GDM1 (cell line): ENCODE measurements around the gene CDKN2AIP.
"Not testable (repeated sequence)": the region's sequence is repeated elsewhere in the genome, so short reads cannot be mapped to it uniquely, and the experiment has no call there.

Experiments used
- DNase-seq: peaks from one replicate; lab custom pipeline; 2025; lab: John Stamatoyannopoulos, UW

Gene CDKN2AIP

DNA sequence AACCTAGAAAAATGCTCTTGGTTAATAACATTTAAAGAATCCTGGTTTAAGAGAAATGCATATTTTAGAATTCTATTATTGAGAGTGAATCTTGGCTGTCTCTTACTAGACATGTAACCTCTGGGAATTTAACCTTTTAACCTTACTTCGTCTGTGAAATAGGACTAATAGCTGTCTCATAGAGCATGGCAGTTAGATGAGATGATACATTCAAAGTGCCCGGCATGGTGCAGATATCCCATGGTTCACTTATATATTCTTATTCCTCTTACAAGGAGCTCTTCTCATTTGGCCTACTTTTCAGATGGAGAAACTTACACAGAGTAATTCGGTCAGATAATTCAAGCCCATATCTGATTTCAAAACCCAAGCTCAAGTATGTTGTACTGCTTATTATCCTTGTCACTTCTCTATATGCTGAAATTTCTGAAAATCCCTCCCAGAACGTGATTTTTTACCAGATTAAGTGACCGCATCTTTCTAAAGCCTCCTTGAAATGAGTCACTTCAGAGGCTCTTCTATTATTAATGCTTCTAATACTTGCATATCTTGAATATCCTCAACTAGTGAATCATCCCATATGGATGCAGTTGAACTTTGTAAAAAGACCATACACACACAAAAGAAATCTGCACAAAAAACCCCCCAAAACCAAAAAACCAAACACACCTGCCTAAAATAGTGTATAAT is 4.9 kb downstream of the CDKN2AIP start:
- no peak for DNase-seq

DNA sequence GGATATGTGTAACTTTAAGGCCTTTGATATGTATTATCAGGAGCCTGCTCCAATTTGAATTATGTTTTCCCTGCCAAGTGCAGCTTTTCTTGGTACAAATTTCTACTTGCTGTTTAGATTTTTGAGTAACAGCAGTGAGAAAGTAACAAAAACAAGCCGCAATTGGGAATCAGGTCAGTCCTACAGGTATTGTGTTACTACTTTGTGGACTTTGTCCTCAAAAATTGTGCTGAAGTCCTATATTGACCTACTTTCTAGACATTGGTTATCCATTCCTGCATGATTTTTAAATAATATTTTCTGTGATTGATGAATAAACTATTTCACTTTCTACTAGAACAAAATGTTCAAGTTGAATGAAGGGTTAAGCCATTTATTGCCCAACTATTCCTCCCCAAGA is 5.7 kb downstream of the CDKN2AIP start:
- DNase-seq, result no peak

DNA sequence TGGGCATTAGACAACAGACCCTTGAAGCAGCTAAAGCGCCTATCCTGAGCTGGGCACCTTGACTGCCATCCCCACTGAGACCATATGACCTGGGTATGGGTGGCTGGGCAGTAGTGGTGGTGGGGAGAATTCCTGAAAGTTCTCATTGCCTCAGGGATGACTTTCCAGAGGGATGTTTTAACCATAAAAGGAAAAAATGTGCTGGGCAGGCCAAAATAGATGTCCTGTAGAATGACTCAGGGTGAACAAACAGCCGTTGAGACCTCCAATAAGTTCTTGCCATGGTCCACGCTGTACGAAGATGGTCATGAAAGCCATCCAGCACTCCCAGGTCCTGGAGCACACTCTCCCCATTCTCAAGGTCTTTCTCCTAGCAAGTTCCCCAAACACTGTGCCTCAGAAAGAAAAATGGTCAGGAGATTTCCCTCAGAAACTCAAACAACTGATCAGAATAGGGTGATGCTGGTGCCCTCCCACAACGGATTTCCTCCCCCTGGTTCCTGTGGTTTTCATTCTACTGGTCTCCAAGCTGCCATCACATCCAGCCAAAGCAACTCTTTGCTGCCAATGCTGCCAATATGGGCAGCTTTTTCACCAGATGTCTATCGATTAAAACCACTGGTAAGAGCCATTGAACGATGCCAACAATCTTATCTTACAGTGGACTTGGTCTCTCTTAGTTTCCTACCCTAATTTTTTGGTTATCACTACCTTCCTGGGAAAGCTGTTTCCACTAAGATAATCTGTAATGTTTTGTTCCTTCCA is 11.2 kb downstream of the CDKN2AIP start:
- peak; percentile 83 for DNase-seq

DNA sequence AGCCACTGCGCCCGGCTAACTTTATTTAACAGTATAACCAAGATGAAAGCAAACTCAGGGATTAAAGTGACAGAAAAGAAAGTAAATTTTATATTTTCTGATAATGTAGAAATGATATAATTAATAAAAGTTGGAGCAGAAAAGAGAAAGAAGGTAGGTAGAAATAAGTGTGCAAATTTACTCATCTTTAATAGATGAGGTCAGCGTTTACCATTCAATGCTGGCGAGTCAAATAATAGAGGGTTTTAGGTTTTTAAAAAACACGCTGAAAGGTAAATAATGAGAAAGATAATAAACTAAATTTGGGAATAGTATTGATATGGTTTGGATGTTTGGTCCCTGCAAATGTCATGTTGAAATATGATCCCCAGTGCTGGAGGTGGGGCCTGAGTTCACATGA is 13.6 kb downstream of the CDKN2AIP start:
- DNase-seq, result no peak

DNA sequence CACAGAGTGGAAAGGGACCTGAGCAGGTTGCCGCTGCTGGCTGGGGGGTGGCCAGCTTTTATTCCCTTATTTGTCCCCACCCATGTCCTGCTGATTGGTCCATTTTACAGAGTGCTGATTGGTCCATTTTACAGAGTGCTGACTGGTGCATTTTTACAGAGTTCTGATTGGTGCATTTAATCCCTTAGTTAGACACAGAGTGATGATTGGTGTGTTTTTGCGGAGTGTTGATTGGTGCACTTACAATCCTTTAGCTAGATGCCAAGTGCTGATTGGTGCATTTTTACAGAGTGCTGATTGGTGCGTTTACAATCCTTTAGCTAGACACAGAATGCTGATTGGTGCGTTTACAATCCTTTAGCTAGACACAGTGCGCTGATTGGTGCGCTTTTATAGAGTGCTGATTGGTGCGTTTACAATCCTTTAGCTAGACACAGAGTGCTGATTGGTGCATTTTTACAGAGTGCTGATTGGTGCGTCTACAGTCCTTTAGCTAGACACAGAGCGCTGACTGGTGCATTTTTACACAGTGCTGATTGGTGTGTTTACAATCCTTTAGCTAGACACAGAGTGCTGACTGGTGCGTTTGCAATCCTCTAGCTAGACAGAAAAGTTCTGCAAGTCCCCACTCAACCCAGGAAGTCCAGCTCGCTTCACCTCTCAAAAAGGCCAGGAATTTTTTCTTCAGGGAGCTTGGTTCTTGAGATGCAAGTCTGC is 19.6 kb downstream of the CDKN2AIP start:
- not testable (repeated sequence) for DNase-seq

DNA sequence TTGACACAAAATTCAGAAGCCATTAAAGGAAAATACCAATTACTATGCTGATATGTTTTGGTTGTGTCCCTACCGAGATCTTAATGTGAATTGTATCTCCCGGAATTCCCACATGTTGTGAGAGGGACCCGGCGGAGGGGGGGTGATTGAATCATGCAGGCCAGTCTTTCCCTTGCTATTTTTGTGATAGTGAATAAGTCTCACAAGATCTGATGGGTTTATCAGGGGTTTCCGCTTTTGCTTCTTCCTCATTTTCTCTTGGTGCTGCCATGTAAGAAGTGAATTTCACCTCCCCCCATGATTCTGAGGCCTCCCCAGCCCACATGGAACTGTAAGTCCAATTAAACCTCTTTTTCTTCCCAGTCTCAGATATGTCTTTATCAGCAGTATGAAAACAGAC is 21.4 kb downstream of the CDKN2AIP start:
- peak; percentile 15 for DNase-seq

DNA sequence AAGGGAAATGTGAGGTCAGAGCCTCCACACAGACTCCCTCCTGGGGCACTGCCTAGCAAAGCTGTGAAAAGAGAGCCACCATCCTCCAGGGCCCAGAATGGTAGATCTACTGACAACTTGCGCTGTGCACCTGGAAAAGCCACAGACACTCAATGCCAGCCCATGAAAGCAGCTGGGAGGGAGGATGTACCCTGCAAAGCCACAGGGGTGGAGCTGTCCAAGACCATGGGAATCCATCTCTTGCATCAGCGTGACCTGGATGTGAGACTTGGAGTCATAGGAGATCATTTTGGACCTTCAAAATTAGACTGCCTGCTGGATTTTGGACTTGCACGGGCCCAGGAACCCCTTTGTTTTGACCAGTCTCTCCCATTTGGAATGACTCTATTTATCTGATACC is 22.8 kb downstream of the CDKN2AIP start:
- no peak for DNase-seq

DNA sequence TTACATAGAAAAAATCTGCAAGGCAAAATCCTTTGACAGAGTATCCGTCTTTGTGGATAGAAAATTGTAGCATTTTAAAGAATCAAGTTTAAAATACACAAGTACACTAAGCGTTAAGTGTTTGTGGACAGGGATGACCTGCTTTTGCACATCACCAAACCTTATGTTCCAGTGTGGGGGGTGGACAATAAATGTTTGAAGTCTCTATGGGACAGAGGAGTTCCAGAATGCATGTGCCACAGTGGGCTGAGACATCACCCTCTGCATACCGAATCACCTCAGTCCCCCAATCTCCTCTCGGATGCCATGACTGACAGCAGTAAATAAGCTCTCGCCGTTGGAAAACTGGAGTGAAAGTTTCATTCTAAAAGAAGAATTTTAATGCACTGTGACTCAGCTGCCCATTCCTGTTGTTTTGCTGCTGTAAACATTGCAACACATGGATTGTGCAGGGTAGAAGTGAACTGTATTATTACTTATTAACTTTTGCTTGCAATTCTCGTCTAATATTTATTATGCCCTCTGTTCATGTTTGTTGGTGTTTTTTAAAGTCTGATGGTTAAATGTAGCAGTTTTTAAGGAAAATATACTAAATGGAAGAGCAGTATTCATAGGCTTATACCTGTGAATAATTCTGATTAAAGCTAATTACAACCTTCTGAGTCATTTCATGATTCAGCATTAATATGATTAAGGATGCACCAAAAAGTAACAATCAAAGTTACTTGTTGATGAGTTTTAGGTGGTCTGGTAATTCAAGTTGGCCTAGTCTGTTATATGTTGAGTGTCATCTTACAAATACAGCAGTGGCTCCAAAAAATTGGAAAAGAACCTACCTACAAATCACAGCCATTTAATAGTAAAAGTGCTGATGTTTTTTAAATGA is 24.0 kb downstream of the CDKN2AIP start:
- no peak for DNase-seq

DNA sequence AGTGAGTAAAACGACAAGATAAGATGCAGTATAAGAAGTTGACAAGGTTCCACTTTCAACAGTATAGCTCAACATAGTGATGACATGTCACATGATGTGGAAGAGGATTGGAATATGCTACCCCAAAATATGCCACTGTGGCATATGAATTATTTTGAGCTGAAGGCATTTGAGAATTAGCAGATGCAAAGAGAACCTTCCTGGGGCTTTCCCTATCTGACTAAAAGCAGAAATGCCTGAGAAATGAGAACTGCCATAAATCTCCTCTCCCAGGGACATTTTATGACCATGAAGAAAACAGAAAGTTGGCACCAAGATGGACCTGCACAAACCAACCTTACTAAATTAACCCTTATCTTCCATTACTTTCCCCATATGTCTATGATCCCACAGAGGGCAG is 24.8 kb downstream of the CDKN2AIP start:
- no peak for DNase-seq

DNA sequence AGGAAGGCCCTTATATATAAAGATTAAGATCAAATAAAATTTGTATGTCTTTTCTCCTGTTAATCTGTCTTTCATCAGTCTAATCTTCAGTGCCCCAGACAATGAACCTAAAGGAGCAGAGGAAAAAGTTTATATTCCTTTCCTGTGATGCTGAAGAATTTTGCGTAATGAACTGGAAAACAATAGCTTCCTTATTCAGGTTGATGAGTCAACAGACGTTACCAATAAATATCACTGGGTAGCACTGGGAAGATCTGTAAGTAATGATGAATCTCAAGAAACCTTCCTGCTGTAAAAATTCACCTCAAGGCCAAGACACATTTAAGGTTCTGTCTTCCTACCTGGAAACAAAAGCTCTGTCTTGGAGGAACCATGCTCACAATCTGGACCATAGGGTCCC is 25.5 kb downstream of the CDKN2AIP start:
- DNase-seq, result no peak

DNA sequence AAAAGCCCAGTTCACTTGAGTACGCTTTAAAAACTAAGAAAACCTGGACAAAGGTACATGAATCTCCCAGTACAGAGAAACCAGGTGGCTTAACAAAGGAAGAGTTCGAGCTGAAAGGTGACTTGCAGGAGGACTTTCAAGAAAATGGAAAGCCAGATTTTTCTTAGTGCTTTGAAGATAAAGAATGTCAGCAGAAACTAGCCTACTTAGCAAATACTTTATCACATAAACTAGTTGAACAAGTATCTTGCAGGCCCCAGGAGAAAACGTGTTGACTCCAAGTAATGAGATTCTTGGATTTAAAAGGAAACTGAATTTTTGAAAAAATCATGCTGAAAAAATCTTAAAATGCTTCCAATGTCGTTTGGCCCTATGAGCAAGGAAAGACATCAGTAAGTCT is 26.4 kb downstream of the CDKN2AIP start:
- DNase-seq, result no peak

DNA sequence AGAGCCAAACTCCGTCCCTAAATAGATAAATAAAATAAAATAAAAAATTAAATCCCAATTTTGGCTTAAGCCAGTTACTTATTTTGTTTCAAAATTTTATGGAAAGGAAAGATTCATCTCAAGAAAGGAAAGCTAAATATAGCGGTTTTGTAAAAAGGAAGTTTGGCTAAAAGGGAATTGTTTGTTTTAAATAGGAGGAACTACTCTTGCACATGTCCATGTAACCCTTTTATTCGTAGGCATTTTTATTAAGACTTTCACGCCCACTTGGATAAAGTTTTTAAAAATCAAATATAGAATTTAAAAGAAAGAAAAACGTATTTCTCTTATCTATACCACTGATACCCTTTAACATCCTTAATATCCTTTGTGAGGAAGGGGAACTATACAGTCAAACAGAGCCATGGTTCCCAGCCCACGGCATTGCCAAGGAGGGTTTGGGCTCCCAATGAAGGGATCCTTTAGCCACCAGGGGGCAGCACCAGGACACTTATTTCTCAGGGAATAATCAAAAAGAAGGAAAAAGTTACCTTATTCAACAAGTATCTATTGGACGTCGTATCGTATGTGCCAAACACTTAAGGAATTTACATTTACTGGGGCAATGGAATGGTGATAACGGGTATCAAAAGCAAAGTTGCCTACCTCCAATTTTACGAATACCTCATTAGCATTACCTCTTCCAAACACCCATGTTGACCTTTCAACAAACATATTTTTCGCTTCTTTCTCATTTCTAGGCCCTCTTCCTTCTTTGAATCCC is 27.7 kb downstream of the CDKN2AIP start:
- peak; percentile 65 for DNase-seq

DNA sequence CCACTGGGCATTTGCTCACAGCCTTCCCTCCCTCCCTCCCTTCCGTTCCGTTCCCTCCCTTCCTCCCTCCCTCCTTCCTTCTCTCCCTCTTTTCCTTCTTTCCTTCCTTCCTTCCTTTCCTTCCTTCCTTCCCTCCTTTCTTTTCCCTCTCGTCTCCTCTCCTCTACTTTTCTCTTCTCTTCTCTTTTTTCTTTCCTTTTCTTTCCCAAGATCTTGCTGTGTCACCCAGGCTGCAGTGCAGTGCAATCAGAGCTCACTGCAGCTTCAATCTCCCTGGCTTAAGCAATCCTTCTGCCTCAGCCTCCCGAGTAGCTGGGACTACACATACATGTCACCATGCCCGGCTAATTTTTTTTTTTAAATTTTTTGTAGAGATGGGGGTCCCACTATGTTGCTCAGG is 33.7 kb downstream of the CDKN2AIP start:
- no peak for DNase-seq

DNA sequence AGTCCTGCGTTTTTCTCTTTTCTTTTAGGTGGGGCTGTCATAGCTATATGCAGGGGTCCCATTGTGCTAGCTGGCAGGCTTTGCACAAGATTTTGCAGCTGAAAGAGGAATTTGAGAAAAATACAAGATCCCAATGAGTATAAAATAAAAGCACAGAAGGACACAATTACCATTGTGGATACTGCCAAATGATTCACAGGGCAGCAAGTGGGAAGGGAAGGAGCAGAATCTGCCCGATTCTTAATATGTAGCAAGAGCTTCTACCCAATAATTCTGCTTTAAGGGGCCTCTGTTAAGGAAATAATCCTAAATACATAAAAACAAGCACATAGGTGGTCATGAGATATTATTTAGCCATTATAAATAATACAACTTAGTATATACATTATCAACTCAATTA is 34.5 kb downstream of the CDKN2AIP start:
- DNase-seq, result no peak

DNA sequence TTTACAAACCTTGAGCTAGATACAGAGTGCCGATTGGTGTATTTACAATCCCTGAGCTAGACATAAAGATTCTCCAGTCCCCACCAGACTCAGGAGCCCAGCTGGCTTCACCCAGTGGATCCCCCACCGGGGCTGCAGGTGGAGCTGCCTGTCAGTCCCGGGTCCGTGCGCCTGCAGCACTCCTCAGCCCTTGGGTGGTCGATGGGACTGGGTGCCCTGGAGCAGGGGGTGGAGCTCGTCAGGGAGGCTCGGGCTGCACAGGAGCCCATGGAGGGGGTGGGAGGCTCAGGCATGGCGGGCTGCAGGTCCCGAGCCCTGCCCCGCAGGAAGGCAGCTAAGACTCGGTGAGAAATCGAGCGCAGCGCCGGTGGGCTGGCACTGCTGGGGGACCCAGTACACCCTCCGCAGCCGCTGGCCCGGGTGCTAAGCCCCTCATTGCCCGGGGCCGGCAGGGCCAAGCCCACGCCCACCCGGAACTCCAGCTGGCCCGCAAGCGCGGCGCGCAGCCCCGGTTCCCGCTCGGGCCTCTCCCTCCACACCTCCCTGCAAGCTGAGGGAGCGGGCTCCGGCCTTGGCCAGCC is 38.2 kb downstream of the CDKN2AIP start:
- not testable (repeated sequence) for DNase-seq

DNA sequence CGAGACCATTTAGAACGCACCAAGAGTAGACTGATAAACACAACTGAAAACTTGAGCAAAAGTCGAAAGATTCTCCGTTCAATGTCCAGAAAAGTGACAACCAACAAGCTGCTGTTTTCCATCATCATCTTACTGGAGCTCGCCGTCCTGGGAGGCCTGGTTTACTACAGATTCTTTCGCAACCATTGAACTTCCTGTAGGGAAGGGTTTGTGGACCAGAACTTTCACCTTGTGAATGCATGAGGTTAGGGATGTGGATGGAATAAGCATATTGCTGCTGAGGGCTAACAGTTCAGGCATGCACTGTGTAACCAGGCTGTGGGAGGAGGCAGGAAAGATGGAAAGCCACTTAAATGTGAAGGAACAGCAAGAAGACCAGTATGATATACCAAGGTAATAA is 39.6 kb downstream of the CDKN2AIP start:
- no peak for DNase-seq

DNA sequence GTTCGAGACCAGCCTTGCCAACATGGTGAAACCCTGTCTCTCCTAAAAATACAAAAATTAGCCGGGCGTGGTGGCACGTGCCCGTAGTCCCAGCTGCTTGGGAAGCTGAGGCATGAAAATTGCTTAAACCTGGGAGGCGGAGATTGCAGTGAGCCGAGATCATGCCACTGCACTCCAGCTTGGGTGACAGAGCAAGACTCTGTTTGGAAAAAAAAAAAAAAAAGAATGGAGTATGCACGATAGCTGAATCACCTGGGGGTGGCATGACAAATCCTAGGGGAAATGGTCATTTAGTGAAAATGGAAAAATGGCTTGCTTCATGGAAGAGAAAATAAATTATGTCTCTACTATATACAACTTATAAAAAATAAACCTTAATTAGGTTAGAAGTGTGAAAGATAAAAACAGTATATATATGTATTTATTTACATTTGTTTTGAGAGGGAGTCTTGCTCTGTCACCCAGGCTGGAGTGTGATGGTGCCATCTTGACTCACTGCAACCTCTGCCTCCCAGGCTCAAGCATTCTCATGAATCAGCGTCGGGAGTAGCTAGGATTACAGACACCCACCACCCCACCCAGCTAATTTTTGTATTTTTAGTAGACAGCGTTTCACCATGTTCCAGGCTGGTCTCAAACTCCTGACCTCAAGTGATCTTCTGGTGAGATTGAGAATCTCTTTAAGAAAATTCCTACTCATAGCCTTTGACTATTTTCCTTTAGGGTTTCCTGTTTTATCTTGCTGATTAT is 41.1 kb downstream of the CDKN2AIP start:
- DNase-seq, result no peak

DNA sequence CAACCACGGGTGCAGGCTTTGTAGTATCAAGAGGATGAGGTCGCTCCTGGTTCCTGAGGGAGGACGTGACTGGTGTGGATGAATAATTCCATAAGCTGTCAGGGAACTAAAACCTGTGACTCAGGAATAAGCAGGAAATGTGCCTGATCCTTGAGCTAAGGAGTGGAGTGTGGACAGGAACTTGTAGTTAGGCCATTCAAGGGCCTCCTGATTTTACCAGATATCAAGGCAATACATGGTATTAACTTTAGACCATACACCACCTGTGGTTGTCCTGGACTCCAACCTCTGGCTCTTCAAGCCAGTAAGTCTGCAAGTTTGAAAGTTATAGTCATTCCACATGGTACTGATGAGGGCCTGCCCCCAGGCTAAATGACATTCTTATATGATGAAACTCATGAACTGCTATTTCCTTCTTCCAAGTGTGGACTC is 48.4 kb downstream of the CDKN2AIP start:
- DNase-seq, result no peak

DNA sequence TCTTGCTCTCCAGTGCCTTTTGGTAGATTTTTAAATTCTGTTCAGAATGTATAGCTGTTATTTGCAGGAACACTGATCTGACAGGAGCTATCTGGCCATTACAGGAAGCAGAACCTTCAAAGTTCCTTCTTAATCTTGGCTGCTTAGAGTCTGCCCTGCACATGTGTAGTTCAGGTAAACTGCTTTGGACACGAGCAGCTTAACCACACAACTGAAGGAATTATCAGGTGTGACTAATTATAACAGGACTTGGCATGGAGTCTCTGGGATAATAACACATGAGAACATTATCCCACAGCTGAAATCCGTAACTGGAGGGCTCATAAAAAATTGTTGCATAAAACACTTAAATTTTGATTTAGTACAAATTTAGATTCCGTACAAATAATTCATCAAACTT is 48.8 kb downstream of the CDKN2AIP start:
- DNase-seq, result no peak

DNA sequence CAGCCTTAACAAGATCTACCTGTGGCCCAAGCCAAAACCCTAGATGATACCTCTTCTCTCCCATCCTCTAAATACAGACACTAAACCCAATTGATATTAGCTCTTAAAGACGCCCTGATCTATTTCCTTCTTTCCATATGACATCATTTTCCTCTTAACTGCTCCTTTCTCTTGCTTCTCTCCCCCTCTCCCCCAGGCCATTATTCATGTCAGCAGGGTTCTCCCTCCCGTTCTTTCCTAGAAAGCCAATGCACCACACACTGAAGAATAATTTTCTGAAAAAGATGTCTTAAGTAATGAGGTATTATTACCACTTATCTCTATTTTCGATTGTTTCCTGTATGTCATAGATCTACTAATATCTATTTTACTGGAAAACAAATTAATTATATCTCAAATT is 50.7 kb downstream of the CDKN2AIP start:
- DNase-seq, result no peak
